Measurements from ENCODE around the gene SYVN1.

DNA sequence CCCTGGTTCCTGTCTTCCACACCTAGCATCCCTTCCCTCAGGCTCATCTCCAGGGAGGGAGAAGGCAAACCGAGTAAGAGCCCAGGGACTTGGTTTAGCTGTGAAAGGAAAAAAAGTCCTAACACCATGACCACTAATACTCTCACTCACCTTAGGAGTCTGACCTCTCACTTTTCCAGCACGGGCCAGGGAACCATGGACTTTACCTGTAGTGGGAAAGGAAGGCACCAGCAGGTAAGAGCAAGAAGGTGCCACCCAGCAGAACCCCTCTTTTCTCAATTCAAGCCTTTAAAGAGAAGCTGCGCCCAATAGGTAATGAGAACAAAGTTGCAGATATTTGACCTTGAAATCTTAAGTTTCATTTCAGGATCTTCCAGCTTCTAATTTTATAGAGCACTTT lies 13.5 kb downstream of the SYVN1 start:
- TF ChIP-seq TAF1 (IDR thresholded peaks at IDR 0.05; ENCODE audit: borderline replicate concordance, low read depth, low read length): no peak
- TF ChIP-seq CTCF (IDR thresholded peaks at IDR 0.05): no peak
- TF ChIP-seq EZH2phosphoT487 (IDR thresholded peaks at IDR 0.05; ENCODE audit: borderline replicate concordance, low read depth): no peak
- no peak for TF ChIP-seq YY1 (IDR thresholded peaks at IDR 0.05; ENCODE audit: low read depth)
- no peak for TF ChIP-seq REST (IDR thresholded peaks at IDR 0.05; ENCODE audit: low read depth, low read length)
- no peak for TF ChIP-seq CHD2 (IDR thresholded peaks at IDR 0.05; ENCODE audit: low read length, partially characterized antibody)
- TF ChIP-seq, protein P1, sequence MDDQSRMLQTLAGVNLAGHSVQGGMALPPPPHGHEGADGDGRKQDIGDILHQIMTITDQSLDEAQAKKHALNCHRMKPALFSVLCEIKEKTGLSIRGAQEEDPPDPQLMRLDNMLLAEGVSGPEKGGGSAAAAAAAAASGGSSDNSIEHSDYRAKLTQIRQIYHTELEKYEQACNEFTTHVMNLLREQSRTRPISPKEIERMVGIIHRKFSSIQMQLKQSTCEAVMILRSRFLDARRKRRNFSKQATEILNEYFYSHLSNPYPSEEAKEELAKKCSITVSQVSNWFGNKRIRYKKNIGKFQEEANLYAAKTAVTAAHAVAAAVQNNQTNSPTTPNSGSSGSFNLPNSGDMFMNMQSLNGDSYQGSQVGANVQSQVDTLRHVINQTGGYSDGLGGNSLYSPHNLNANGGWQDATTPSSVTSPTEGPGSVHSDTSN (IDR thresholded peaks at IDR 0.05): no peak
- TF ChIP-seq, protein P2, sequence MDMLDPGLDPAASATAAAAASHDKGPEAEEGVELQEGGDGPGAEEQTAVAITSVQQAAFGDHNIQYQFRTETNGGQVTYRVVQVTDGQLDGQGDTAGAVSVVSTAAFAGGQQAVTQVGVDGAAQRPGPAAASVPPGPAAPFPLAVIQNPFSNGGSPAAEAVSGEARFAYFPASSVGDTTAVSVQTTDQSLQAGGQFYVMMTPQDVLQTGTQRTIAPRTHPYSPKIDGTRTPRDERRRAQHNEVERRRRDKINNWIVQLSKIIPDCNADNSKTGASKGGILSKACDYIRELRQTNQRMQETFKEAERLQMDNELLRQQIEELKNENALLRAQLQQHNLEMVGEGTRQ (IDR thresholded peaks at IDR 0.05; ENCODE audit: borderline replicate concordance, low read depth, low read length): no peak
- TF ChIP-seq MXI1 (IDR thresholded peaks at IDR 0.05; ENCODE audit: low read depth, low read length): no peak
- no peak for TF ChIP-seq RAD21 (IDR thresholded peaks at IDR 0.05; ENCODE audit: low read length)
- no peak for TF ChIP-seq POLR2AphosphoS5 (IDR thresholded peaks at IDR 0.05; ENCODE audit: low read depth, low read length)
- no peak for TF ChIP-seq RXRA (IDR thresholded peaks at IDR 0.05; ENCODE audit: borderline replicate concordance, low read depth)
- TF ChIP-seq, protein P3, sequence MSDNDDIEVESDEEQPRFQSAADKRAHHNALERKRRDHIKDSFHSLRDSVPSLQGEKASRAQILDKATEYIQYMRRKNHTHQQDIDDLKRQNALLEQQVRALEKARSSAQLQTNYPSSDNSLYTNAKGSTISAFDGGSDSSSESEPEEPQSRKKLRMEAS (IDR thresholded peaks at IDR 0.05; ENCODE audit: low read depth): no peak
- no peak for TF ChIP-seq RCOR1 (IDR thresholded peaks at IDR 0.05; ENCODE audit: low read length)
